Measurements from ENCODE around the gene HMGA1. TPM values are rescaled to one million over a fixed set of nuclear protein-coding genes. Genes with fewer than 3 reads are reported as not detected.

HMGA1 gene
- polyA plus RNA-seq, 1 donor: 208 TPM

DNA sequence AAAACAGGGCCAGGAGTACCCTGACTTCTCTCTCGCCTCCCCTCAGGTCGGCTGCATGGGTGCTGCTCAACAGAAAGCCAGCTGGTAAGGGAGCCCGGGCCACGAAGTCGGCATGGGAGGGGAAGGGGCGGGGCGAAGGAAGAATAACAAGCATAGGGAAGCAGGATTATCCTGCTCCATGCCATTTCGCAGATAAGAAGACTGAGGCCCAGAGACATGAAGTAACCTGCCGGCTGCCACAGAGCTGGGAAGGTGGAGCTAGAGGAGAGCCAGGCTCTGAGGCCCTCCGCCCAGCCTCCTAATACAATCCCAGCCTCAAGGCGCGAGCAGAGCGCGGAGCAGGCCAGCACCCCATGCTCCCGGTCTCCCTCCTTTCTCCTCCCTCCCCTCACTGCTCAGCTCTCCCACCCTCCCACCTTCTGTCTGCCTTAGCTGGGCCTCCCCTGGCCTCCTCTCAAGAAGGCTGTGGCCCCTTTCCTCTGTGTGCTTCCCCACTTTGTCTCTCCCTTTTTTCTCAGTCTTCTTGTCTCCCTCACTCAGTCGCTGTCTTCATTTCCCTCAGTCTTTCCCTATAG is 13.2 kb upstream of the HMGA1 start:
- WGBS (ENCODE audit: insufficient coverage, low lambda C conversion rate): 0% methylated on average over 1 of the region's 16 CpGs
- Histone ChIP-seq H3K9me3 (ENCODE audit: control insufficient read depth, low read depth, low read length) (no peaks in the 10 kb centered on the region), H3K36me3 (ENCODE audit: control insufficient read depth, insufficient read depth, low read length) (no peaks in the 10 kb centered on the region), H3K4me1 (ENCODE audit: control insufficient read depth, insufficient read depth, low read length) (peaks cover 10% of the 10 kb centered on the region), H3K27ac (ENCODE audit: low read length) (peak overlapping the region; percentile 58), H3K27me3 (ENCODE audit: control insufficient read depth, insufficient read depth, low read length) (no peaks in the 10 kb centered on the region), H3K4me3 (ENCODE audit: low read length) (peak overlapping the region; percentile 40)
- DNase-seq: no peak

- no peaks in the 10 kb centered on the region for H3K27me3 ChIP-seq (ENCODE audit: control insufficient read depth, insufficient read depth, low read length)
- no peaks in the 10 kb centered on the region for H3K36me3 ChIP-seq (ENCODE audit: control insufficient read depth, insufficient read depth, low read length)
- H3K9me3 ChIP-seq (ENCODE audit: control insufficient read depth, low read depth, low read length): no peaks in the 10 kb centered on the region
- peak overlapping the region; percentile 52 for H3K4me3 ChIP-seq (ENCODE audit: low read length)
- peak overlapping the region; percentile 74 for H3K27ac ChIP-seq (ENCODE audit: low read length)
- whole genome bisulfite sequencing (ENCODE audit: insufficient coverage, low lambda C conversion rate): 52% methylated on average over 2 of the region's 55 CpGs
- peak; percentile 92 to 96 for DNase-seq
- peaks cover 10% of the 10 kb centered on the region for H3K4me1 ChIP-seq (ENCODE audit: control insufficient read depth, insufficient read depth, low read length)
Observed at GRCh38 chr6:34223956-34224940, 12.4 kb upstream of the HMGA1 start.

DNA sequence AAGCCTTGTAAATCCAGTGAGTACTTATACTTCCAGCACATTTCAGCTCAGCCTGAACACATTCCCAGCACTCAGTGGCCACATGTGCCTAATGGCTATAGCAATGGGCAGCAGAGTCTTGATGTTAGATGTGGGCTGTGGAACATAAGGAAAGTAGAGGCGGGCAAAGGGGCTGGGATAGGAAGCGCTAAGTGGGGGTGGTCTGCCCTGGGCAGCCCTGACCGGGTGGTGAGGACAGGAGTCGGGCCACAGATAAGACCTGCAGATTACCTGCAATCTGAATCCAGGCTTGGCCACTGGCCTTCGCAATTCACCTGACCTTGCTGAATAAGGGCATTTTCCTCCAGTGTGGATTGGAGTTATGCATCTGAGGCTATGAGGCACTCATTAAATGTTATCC is 11.1 kb upstream of the HMGA1 start:
- H3K9me3 ChIP-seq (ENCODE audit: control insufficient read depth, low read depth, low read length): no peaks in the 10 kb centered on the region
- DNase-seq: no peak
- H3K36me3 ChIP-seq (ENCODE audit: control insufficient read depth, insufficient read depth, low read length): no peaks in the 10 kb centered on the region
- no CpG with 5 or more reads among the region's 5 CpGs for WGBS (ENCODE audit: insufficient coverage, low lambda C conversion rate)
- H3K4me1 ChIP-seq (ENCODE audit: control insufficient read depth, insufficient read depth, low read length): peaks cover 10% of the 10 kb centered on the region
- no peak overlapping the region for H3K27ac ChIP-seq (ENCODE audit: low read length)
- no peak overlapping the region for H3K4me3 ChIP-seq (ENCODE audit: low read length)
- H3K27me3 ChIP-seq (ENCODE audit: control insufficient read depth, insufficient read depth, low read length): no peaks in the 10 kb centered on the region

DNA sequence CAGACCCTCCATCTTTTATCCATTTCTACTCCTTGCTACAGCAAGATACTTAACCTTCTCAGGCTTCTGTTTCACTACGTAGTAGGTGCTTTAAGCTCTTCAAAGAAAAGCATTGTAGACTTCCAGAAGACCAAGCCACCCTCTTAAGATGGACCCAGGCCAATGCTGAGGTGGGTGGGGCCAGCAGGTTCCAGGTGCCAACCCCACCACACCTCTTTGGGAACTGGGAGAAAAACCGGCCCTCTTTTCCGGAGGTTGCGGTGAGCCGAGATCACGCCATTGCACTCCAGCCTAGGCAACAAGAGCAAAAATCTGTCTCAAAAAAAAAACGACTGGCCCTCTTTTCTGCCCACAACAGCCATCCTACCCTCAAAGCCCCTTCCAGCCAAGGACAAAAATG is 10.6 kb upstream of the HMGA1 start:
- no peak for DNase-seq

DNA sequence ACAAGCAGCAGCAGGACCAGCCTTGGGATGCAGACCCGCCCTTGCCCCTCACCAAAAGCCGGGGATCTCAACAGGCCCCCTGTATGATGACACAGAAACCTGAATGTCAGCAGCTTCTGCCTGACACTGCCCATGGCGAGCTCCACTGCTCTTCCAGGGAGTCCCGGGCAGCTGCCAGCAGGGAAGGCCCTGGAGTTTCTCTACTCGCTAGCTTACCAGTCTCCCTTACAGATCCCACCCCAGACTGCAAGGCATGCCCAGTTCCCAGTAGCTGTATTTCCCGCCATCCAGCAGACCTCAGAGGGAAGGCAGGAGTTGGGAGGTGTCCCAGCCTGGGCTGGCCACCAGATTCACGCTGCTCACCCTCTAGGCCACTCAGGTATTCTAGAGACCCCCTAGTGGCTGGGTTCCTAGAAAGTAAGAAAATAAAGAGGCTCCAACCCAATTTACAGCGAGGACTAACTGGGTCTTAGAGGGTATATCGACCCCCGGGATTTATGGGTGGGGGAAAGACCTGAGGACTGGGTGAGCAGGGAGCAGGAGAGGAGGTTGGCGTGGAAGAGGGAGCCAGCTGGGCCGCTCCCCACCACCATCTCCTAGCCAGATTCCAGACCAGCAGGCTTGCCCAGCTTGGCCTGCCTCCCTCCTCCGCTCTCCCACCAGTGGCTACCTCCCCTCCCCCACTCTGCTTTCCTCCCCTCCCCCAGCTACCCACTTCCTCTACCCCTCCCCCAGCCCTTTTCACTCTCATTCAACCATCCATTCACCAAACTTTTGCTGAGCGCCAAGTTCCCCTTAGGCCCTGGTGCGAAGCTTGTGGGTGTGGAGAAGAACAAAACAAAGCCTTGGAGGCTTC is 9.7 kb upstream of the HMGA1 start:
- Histone ChIP-seq H3K9me3 (ENCODE audit: control insufficient read depth, low read depth, low read length) (no peaks in the 10 kb centered on the region), H3K4me3 (ENCODE audit: low read length) (no peak overlapping the region), H3K36me3 (ENCODE audit: control insufficient read depth, insufficient read depth, low read length) (no peaks in the 10 kb centered on the region), H3K27ac (ENCODE audit: low read length) (no peak overlapping the region), H3K27me3 (ENCODE audit: control insufficient read depth, insufficient read depth, low read length) (no peaks in the 10 kb centered on the region), H3K4me1 (ENCODE audit: control insufficient read depth, insufficient read depth, low read length) (peaks cover 10% of the 10 kb centered on the region)
- no peak for DNase-seq
- no CpG with 5 or more reads among the region's 15 CpGs for WGBS (ENCODE audit: insufficient coverage, low lambda C conversion rate)

More for the DNA sequence above, 10.6 kb upstream of the HMGA1 start:
- Histone ChIP-seq H3K36me3 (ENCODE audit: control insufficient read depth, insufficient read depth, low read length) (no peaks in the 10 kb centered on the region), H3K27me3 (ENCODE audit: control insufficient read depth, insufficient read depth, low read length) (no peaks in the 10 kb centered on the region), H3K27ac (ENCODE audit: low read length) (no peak overlapping the region), H3K9me3 (ENCODE audit: control insufficient read depth, low read depth, low read length) (no peaks in the 10 kb centered on the region), H3K4me3 (ENCODE audit: low read length) (no peak overlapping the region), H3K4me1 (ENCODE audit: control insufficient read depth, insufficient read depth, low read length) (peaks cover 10% of the 10 kb centered on the region)
- WGBS (ENCODE audit: insufficient coverage, low lambda C conversion rate): 100% methylated on average over 1 of the region's 7 CpGs

DNA sequence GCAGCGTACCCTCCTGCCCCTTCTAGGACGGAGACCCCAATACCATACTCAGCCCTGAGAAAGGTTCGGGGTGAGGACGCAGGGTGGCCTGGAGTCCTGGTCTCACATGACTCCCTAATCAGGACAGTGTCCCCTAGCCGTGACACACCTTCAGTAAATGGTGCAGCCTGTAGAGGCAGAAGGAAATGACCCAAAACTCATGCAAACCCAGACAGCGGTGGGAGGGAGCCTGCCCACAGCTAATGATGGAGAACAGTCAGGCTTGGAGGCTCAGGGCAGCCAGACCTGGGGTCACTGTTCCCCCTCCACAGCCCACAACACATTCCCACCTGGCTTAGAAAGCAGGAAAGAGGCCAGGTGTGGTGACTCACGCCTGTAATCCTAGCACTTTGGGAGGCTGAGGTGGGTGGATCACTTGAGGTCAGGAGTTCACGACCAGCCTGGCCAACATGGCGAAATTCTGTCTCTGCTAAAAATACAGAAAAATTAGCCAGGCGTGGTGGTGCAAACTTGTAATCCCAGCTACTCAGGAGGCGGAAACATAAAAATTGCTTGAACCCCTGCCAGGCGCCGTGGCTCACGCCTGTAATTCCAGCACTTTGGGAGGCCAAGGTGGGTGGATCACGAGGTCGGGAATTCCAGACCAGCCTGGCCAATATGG is 8.8 kb upstream of the HMGA1 start:
- no CpG with 5 or more reads among the region's 16 CpGs for WGBS (ENCODE audit: insufficient coverage, low lambda C conversion rate)
- Histone ChIP-seq H3K4me1 (ENCODE audit: control insufficient read depth, insufficient read depth, low read length) (peaks cover 10% of the 10 kb centered on the region), H3K27ac (ENCODE audit: low read length) (no peak overlapping the region), H3K4me3 (ENCODE audit: low read length) (no peak overlapping the region), H3K36me3 (ENCODE audit: control insufficient read depth, insufficient read depth, low read length) (no peaks in the 10 kb centered on the region), H3K27me3 (ENCODE audit: control insufficient read depth, insufficient read depth, low read length) (no peaks in the 10 kb centered on the region), H3K9me3 (ENCODE audit: control insufficient read depth, low read depth, low read length) (no peaks in the 10 kb centered on the region)
- no peak for DNase-seq

- 100% methylated on average over 1 of the region's 8 CpGs for WGBS (ENCODE audit: insufficient coverage, low lambda C conversion rate)
- Histone ChIP-seq H3K9me3 (ENCODE audit: control insufficient read depth, low read depth, low read length) (peaks cover 3% of the 10 kb centered on the region), H3K27ac (ENCODE audit: low read length) (no peak overlapping the region), H3K4me3 (ENCODE audit: low read length) (no peak overlapping the region), H3K36me3 (ENCODE audit: control insufficient read depth, insufficient read depth, low read length) (no peaks in the 10 kb centered on the region), H3K4me1 (ENCODE audit: control insufficient read depth, insufficient read depth, low read length) (no peaks in the 10 kb centered on the region), H3K27me3 (ENCODE audit: control insufficient read depth, insufficient read depth, low read length) (no peaks in the 10 kb centered on the region)
- no peak for DNase-seq
Observed at GRCh38 chr6:34229877-34230276, 6.8 kb upstream of the HMGA1 start.

GRCh38 chr6:34230653-34231371 is 5.9 kb upstream of the HMGA1 start:
- Histone ChIP-seq H3K4me1 (ENCODE audit: control insufficient read depth, insufficient read depth, low read length) (peaks cover under 1% of the 10 kb centered on the region), H3K27ac (ENCODE audit: low read length) (no peak overlapping the region), H3K36me3 (ENCODE audit: control insufficient read depth, insufficient read depth, low read length) (no peaks in the 10 kb centered on the region), H3K9me3 (ENCODE audit: control insufficient read depth, low read depth, low read length) (peaks cover 6% of the 10 kb centered on the region), H3K4me3 (ENCODE audit: low read length) (no peak overlapping the region), H3K27me3 (ENCODE audit: control insufficient read depth, insufficient read depth, low read length) (no peaks in the 10 kb centered on the region)
- DNase-seq: no peak
- WGBS (ENCODE audit: insufficient coverage, low lambda C conversion rate): 92% methylated on average over 2 of the region's 5 CpGs

DNA sequence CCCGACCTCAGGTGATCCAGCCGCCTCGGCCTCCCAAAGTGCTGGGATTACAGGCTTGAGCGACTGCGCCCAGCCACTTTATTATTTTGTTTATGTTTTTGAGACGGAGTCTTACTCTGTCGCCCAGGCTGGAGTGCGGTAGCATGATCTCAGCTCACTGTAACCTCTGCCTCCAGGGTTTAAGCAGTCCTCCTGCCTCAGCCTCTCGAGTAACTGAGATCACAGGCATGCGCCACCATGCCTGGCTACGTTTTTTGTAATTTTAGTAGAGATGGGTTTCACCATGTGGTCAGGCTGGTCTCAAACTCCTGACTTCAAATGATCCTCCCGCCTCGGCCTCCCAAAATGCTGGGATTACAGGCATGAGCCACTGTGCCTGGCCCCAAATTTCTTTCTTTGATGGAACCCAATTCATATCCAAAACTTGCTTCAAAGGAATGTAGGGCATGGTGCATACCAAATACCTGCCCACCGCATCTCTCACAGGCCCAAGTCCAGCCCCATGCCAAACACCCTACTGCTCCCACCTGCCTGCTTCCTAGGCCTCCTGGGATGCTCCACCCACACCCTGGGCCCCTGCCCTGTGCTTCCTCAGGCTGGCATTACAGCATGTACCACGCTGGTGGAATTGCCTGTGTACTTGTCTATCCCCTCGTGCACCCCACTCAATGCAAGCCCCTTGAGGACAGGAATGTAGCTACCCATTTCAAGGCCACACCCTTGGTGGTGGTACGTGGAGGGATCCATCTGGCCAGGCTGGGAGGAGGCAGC is 4.9 kb upstream of the HMGA1 start:
- Histone ChIP-seq H3K27ac (ENCODE audit: low read length) (no peak overlapping the region), H3K27me3 (ENCODE audit: control insufficient read depth, insufficient read depth, low read length) (no peaks in the 10 kb centered on the region), H3K4me1 (ENCODE audit: control insufficient read depth, insufficient read depth, low read length) (peaks cover 6% of the 10 kb centered on the region), H3K36me3 (ENCODE audit: control insufficient read depth, insufficient read depth, low read length) (no peaks in the 10 kb centered on the region), H3K9me3 (ENCODE audit: control insufficient read depth, low read depth, low read length) (peaks cover 7% of the 10 kb centered on the region), H3K4me3 (ENCODE audit: low read length) (no peak overlapping the region)
- no peak for DNase-seq
- WGBS (ENCODE audit: insufficient coverage, low lambda C conversion rate): 80% methylated on average over 1 of the region's 17 CpGs
